ENCODE data around the gene NQO2.

Gene NQO2

DNA sequence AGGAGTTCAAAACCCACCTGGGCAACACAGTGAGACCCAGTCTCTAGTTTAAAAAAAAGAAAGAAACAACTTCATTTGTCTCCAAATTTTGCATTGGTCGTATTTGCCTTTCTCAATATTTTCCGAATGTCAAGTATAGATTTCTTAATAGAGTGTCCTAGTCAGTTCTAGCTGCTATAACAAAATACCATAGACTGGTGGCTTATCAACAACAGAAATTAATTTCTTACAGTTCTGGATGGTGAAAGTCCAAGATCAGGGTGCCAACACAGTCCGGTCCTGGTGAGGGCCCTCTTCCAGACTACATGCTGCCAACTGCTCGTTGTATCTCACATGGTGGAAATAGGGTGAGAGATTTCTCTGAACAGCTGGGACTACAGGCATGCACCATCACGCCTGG is 34.0 kb downstream of the NQO2 start:
- DNase-seq (ENCODE audit: low spot score), result no peak
- no peak overlapping the region for H3K27ac ChIP-seq
- TF ChIP-seq, protein P1, sequence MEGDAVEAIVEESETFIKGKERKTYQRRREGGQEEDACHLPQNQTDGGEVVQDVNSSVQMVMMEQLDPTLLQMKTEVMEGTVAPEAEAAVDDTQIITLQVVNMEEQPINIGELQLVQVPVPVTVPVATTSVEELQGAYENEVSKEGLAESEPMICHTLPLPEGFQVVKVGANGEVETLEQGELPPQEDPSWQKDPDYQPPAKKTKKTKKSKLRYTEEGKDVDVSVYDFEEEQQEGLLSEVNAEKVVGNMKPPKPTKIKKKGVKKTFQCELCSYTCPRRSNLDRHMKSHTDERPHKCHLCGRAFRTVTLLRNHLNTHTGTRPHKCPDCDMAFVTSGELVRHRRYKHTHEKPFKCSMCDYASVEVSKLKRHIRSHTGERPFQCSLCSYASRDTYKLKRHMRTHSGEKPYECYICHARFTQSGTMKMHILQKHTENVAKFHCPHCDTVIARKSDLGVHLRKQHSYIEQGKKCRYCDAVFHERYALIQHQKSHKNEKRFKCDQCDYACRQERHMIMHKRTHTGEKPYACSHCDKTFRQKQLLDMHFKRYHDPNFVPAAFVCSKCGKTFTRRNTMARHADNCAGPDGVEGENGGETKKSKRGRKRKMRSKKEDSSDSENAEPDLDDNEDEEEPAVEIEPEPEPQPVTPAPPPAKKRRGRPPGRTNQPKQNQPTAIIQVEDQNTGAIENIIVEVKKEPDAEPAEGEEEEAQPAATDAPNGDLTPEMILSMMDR (IDR thresholded peaks at IDR 0.05), result no peak
- H3K4me3 ChIP-seq, result no peak overlapping the region

- TF ChIP-seq, protein P1 (IDR thresholded peaks at IDR 0.05), result no peak
- DNase-seq (ENCODE audit: low spot score), result no peak
- H3K4me3 ChIP-seq, result no peak overlapping the region
- no peak overlapping the region for H3K27ac ChIP-seq
These were observed 35.7 kb downstream of the NQO2 start for GRCh38 chr6:3035397-3035796.

GRCh38 chr6:3036861-3037637 is 37.4 kb downstream of the NQO2 start:
- TF ChIP-seq, protein P1 (IDR thresholded peaks at IDR 0.05), result no peak
- no peak overlapping the region for H3K4me3 ChIP-seq
- DNase-seq (ENCODE audit: low spot score), result no peak
- peak overlapping the region in 1 of 2 donors; percentile 32 for H3K27ac ChIP-seq

DNA sequence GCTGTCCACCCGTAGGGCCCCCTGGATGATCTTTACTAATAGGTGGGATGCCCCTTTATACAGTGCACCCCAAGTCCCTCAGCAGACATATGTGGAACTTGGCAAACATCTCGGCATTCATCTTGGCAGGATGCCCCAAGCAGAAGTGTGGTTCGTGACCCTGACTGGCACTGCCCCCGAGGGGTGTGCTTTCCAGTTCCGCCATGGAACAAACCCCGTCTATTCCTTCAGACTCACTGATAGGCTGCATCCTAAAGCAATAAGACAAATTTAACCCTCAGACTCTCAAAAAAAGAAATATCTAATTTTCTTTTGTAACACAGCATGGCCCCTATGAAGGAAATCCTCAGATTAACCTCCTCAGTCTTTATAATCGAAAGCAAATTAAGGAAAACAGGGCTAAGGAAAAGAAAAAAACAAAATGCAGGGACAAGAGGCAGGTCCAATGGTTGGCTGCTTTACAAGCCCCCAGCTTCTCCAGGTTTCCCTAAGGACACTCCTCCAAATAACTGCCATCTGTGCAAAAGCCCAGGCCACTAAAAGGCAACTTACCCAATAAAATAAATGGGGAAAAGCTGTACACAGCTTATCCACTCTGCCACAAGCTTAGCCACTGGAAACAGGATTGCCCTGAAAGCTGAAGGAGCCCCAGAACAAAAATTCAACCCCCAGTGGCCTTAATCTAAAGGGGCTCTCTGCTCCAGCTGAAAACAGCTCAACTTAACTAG is 38.1 kb downstream of the NQO2 start:
- peak overlapping the region in 1 of 2 donors; percentile 32 for H3K27ac ChIP-seq

GRCh38 chr6:3039384-3039783 is 39.7 kb downstream of the NQO2 start:
- DNase-seq (ENCODE audit: low spot score), result no peak
- H3K27ac ChIP-seq, result no peak overlapping the region
- H3K4me3 ChIP-seq, result no peak overlapping the region
- TF ChIP-seq, protein P1 (IDR thresholded peaks at IDR 0.05), result no peak

More for the DNA sequence above, 38.1 kb downstream of the NQO2 start:
- TF ChIP-seq, protein P1 (IDR thresholded peaks at IDR 0.05), result no peak
- no peak for DNase-seq (ENCODE audit: low spot score)
- H3K4me3 ChIP-seq, result no peak overlapping the region

DNA sequence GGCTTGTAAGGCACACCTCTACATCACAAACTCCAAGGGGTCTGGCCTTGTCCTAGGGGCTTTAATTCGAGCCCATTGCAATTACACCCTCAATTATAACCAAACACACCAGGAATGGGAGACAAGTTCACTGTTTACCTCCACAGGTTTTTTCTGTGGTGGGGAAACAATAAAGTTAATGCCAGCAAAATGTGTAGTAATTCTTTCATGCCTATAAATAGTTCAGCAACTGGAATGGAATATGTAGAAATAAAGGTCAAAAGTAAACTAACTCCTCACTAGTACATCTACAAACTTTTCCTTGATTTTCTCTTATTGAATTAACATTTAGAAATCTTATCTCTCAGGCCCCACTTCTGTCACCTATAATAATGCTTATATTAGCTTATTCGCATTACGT is 41.5 kb downstream of the NQO2 start:
- no peak overlapping the region for H3K27ac ChIP-seq
- TF ChIP-seq, protein P1 (IDR thresholded peaks at IDR 0.05), result no peak
- no peak overlapping the region for H3K4me3 ChIP-seq
- DNase-seq (ENCODE audit: low spot score), result no peak

Data from coronary artery (tissue), 2 donors.